Ramos (cell line): ENCODE data around the gene PCLAF.
"Not testable (repeated sequence)": the region's sequence is repeated elsewhere in the genome, so short reads cannot be mapped to it uniquely, and the experiment has no call there.

Experiments
- in situ Hi-C: fragments of 300-500 bp; cut with MboI; formaldehyde crosslinking; loops from one replicate; pipeline ENCODE4 v1.14.3; 2022; ENCODE audit warnings: low sequenced_read_pairs; ENCODE audit not compliant: unreplicated experiment

PCLAF gene

GRCh38 chr15:64371383-64371782, 9.9 kb downstream of the PCLAF start:
- in situ Hi-C loops: not testable (repeated sequence)

- in situ Hi-C loops: no loop called here
Measured at GRCh38 chr15:64369078-64369607, 12.1 kb downstream of the PCLAF start.

DNA sequence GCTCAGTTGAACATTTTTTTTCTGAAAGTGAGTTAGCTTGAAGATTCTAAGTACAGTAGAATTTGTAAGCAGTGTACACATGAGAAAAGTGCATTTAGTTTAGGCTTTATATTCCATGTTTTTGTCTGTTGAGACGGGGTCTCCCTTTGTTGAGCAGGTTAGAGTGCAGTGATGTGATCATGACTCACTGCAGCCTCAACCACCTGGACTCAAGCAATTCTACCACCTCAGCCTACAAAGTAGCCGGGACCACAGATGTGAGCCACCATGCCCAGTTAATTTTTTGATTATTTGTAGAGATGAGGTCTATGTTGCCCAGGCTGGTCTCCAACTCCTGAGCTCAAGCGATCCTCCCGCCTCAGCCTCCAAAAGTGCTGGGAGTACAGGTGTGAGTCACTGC, 20.0 kb downstream of the PCLAF start:
- in situ Hi-C loops: no loop called here

DNA sequence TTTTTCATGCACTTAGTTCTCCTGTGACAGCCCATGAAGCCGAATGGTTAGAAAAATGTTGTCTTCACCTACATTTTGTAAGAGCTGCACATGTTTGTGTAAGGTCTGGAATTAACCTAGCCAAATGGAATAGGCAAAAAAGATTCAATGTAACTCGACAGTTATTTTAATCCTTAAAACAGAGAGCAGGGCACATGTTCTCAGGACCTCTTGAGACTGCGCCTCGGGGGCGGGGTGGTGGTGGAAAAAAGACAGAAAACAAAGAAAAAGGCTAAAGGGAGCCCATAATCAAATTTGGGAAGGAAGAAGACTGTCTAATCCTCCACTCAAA, 24.6 kb downstream of the PCLAF start:
- in situ Hi-C loops: no loop called here

DNA sequence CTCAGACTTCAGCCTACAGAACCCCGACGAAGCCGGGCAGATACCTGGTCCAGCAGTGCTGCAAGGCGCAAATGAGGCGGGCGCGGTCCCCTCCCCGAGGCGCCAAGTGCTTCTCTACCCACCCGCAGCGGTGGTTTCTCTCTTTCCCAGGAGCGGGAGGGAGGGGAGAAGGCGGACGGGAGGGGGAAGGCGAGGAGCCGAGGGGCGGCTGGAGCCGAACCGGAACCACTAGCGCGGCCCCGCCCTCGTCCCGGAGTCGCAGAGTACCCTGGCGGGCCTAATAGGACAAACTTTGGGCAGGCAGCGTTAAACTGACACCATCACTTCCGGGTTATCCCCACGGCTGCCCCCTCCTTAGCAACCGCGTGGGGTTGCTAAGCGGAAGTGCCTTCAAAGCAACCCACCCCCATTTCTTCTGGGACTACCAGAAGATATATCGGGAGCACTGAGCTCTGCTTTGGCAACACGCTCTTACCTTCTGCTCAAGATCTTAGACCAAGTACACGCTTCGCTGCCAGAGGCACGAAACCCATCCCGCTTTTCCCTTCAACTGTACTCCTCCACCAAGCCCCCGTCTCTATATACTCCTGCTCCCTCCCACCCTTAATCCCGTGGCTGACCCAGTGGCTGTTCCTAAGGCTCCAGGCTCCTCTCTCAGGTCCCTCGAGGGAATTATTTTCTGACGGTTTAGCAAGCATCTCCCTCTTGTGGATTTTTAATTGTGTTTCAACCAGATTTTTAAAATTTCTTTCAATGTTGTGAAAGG, 25.1 kb downstream of the PCLAF start, which contains the start of gene CSNK1G1:
Gene CSNK1G1, minus strand, starts transcription at position 230 of the 766 bp plus-strand sequence. CDS start 55,674 bp downstream, outside the sequence.
- in situ Hi-C loops: no loop called here

DNA sequence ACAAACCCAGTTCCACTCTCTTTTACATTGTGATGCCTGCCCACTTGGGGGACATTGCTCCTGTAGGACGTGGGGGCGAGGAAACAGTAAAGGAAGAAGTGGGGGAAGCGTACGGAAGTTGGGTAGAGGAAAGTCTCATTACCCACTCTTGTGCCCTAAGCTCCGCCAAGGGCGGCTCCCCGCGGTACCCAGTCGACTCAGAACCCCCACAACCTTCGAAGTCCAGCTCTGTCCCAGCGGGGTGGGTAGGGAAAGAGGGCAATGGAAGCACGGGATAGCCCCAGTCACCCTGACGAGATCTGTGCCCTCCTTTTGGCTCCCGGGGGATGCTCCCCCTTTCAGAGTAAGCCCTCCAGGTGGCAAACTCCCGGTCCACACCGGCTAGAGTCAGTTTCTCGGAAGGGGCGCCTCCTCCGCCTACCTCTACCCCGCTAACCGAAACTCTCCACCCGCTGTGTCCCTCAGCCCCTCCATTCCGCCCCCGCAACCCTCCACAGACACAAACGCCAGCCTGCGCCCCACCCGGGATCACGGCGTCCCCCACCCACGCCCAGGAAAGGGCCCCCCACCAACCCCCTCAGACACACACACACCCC, 25.8 kb downstream of the PCLAF start:
- in situ Hi-C loops: no loop called here

DNA sequence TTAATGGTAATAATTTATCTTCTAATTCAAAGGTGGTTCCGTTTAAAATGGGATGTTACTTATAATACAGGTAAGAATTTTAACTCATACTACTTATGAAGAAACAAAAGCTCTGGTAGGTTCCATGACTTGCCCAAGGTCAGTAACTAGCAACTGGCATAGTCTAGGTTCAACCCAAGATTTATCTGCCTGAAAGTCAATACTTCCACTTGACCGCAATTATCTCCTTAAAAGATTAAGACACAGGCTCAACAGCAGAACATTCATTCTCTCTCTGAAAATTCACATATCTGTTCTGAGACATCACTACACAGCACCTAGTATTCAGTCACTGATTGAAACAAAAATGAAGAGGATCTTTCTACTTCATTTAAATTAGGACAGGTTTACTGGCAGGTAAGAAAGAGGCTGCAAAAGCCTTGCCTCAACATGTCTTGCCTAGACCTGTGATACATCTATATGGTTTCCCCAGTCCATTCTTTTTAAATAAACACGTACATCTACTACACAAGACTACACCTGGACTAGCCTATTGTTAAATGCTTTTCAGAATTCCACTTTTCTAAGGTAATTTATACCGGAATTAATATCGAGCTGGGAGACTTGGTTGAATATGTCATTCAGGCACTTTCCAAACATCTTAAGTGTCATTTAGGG, 26.4 kb downstream of the PCLAF start:
- in situ Hi-C loops: no loop called here

DNA sequence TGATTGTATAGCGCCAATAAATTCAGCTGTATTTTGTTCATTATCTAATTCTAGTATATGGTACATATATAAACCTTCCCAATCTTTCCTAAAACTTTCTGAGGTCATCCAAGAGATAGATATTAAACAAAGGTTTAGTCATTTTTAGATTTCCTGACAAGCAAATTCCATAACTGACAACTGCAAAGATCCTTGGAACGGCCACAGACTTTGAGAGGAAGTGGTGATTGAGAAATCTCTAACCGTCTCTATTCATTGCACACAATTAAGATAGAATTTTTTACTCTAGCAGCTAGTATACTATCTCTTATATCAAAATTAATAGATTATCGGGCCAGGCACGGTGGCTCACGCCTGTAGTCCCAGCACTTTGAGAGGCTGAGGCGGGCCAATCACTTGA, 30.0 kb downstream of the PCLAF start:
- in situ Hi-C loops: no loop called here

- in situ Hi-C loops: no loop called here
Measured at GRCh38 chr15:64349375-64349774, 31.9 kb downstream of the PCLAF start.

- in situ Hi-C loops: no loop called here
Measured at GRCh38 chr15:64348455-64348854, 32.8 kb downstream of the PCLAF start.

DNA sequence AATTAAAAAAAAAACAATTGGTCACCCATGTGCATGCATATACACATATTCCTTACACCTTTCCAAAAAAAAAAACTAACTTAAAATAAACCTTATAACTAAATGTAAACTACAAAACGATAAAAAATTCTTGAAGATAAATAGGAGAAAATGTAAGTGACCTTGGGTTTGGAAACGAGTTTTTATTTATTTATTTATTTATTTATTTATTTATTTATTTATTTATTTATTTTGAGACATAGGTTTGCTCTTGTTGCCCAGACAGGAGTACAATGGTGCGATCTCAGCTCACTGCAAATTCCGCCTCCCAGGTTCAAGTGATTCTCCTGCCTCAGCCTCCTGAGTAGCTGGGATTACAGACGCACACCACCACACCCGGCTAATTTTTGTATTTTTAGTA, 35.0 kb downstream of the PCLAF start:
- in situ Hi-C loops: not testable (repeated sequence)

DNA sequence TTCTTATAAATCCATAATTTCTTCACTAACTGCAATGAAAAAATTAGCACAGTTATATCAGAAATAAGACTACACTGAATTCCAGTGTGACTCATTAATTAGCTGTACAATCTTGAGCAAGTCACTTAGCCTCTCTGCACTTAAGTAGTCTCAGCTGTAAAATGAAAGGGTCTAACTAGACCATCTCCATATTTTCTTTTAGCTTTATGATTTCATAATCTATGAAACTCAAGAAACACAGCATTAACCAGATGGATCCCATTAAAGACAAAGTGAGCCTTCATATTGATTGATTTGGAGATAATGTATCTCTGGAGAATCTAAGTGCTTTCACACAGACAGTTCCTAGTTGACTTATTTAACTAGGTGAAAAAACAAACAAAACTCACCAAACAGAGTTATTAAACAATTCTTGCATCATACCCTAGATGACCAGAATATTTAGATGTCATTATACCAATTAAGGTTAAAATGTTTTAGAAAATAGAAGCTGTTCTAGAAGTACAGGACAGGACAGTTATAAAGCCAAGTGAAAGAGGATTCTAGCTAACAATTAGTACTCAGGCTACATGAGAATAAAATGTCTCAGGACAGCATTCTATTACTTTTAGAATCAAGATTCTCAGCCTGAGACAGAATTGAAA, 36.5 kb downstream of the PCLAF start:
- in situ Hi-C loops: no loop called here

- in situ Hi-C loops: no loop called here
Measured at GRCh38 chr15:64343841-64344240, 37.4 kb downstream of the PCLAF start.

DNA sequence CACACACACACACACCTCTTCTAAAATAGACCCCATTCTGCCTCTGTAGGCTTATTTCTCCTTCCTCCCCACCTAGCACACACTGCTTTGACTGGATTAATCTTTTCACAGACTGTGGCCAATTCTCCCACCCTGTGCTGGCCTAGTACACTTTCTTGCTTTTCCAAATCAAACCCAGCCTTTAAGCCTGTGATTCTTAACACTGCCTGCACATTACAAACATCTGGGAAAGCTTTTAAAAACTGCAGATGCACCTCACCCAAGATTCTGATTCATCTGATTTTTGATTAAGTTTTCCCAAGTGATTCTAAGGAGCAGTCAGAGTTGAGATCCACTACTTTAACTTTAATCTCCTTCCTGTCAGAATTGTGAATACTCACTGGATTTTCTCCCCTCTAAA, 38.0 kb downstream of the PCLAF start:
- in situ Hi-C loops: no loop called here

- in situ Hi-C loops: no loop called here
Measured at GRCh38 chr15:64341961-64342360, 39.3 kb downstream of the PCLAF start.

DNA sequence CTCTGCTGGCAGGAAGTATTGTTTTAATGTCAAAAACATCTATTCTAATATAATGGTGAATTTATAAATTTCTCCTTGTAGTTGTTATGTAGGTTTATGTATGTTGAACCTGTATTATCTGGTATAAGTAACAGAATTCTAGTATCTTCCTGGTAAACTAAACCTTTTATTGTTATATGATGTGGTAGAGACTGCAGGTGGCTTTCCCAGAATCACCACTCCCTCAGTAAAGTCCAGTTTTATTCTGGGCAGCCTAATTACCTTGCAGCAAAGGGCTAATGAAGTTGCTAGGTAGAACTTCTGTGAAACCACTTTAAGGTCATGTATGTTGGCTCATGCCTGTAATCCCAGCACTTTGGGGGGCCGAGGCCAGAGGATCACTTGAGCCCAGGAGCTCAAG, 40.9 kb downstream of the PCLAF start:
- in situ Hi-C loops: no loop called here

DNA sequence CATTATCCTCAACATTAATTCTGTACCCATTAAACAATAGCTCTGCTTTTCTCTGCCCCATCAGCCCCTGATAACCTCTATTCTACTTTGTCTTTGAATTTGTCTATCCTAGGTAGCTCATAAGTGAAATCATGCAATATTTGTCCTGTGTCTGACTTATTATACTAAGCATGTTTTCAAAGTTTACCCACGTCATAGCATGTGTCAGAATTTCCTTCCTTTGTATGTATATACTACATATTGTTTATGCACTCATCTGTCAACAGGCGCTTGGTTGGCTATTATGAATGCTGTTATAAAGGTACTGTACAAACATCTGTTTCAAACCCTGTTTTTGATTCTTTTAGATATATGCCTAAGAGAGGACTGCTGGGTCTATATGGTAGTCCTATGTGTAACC, 43.5 kb downstream of the PCLAF start:
- in situ Hi-C loops: no loop called here

DNA sequence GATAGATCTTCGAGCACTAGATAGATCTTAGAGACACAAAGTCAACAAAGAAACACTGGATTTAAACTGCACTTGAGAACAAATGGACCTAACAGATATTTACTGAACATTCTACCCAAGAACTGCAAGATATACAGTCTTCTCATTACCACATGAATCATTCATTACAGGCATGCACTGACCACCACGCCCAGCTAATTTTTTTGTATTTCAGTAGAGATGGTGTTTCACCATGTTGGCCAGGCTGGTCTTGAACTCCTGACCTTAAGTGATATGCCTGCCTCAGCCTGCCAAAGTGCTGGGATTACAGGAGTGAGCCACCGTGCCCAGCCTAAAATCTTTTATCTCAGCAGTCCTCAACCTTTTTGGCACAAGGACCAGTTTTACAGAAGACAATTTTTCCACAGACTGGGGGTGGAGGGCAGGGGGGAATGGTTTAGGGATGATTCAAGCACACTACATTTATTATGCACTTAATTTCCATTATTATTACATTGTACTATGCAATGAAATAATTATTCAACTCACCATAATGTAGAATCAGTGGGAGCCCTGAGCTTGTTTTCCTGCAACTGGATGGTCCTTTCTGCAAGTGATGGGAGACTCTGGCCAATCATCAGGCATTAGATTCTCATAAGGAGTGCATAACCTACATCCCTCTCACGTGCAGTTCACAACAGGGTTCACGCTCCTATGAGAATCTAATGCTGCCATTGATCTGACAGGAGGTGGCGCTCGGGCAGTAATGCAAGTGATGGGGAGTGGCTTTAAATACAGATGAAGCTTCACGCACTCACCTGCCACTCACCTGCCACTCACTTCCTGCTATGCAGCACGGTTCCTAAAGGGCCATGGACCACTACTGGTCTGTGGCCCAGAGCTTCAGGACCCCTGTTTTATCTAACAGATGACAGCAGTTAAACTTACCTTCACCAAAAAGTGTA, 47.0 kb downstream of the PCLAF start:
- in situ Hi-C loops: no loop called here

GRCh38 chr15:64333516-64333915, 47.7 kb downstream of the PCLAF start:
- in situ Hi-C loops: no loop called here

GRCh38 chr15:64331668-64332067, 49.6 kb downstream of the PCLAF start:
- in situ Hi-C loops: not testable (repeated sequence)
